Left lung (tissue), 10 donors: ENCODE data around the gene NXN. TPM values are rescaled to one million over a fixed set of nuclear protein-coding genes. Genes with fewer than 3 reads are reported as not detected.

Experiments used
- ATAC-seq: fragments of 200-7000 bp; cut with Tn5 transposase; one replicate; pipeline ENCODE4 v1.9.1; 2020; ENCODE audit warnings: moderate library complexity
- DNase-seq, 4 donors: peaks; one replicate each; pipeline ENCODE4 v3.0.0-alpha.2; 2013 to 2020
- H3K27ac ChIP-seq, 2 donors: fragments of 200-600 bp; sonication (generic) in 1 of 2; one replicate each; pipeline versions ENCODE4 v1.5.0 to v1.8.0; 2020 to 2021
- H3K27me3 ChIP-seq, 2 donors: fragments of 200-600 bp; sonication (generic) in 1 of 2; one replicate each; pipeline versions ENCODE4 v1.5.0 to v1.8.0; 2020 to 2021
- H3K36me3 ChIP-seq, 2 donors: fragments of 200-600 bp; sonication (generic) in 1 of 2; one replicate each; pipeline versions ENCODE4 v1.5.0 to v1.8.0; 2020 to 2021
- H3K4me1 ChIP-seq, 2 donors: fragments of 200-600 bp; one replicate each; pipeline ENCODE4 v1.8.0; 2021
- H3K4me3 ChIP-seq, 2 donors: fragments of 200-600 bp; sonication (generic) in 1 of 2; one replicate each; pipeline versions ENCODE4 v1.5.0 to v1.8.0; 2020 to 2021; ENCODE audit warnings: mild to moderate bottlenecking in 1 of 2
- H3K9me3 ChIP-seq, 2 donors: fragments of 200-600 bp; sonication (generic) in 1 of 2; one replicate each; pipeline versions ENCODE4 v1.5.0 to v1.8.0; 2020 to 2021
- intact Hi-C, 2 donors: fragments of 100-400 bp; cut with DNase I; formaldehyde crosslinking; loops; one replicate each; pipeline versions ENCODE4 v1.11.2 to v1.14.2; 2022
- polyA plus RNA-seq, 6 donors: library from polyadenylated mRNA; unstranded; fragments of 120-200 nt; gene quantifications; one replicate each; pipeline ENCODE4 v1.2.1, GENCODE V29; 2013; ENCODE audit not compliant: insufficient read length in 6 of 6
- total RNA-seq, 2 donors: library from RNA; stranded (reverse); fragmentation: NEBNext Ultra II Directional; extraction: Animal tissue kit (Norgen Biotek cat#: 25700); gene quantifications; one replicate each; pipeline ENCODE4 v1.2.1, GENCODE V29; 2021
- TF ChIP-seq, protein P1 (sequence below), 2 donors: fragments of 200-600 bp; sonication (generic) in 1 of 2; IDR thresholded peaks; one replicate each; pipeline versions ENCODE4 v1.5.0 to v1.8.0; 2021; ENCODE audit warnings: antibody characterized with exemption in 2 of 2
- donor health status: DM: no; HTN: yes; CAD: no.
- donor health status: DM: no; HTN: no; CAD: no.

Gene NXN
- total and polyA plus RNA-seq, 8 donors = 33.8 to 59.1 (median 55.1) TPM

DNA sequence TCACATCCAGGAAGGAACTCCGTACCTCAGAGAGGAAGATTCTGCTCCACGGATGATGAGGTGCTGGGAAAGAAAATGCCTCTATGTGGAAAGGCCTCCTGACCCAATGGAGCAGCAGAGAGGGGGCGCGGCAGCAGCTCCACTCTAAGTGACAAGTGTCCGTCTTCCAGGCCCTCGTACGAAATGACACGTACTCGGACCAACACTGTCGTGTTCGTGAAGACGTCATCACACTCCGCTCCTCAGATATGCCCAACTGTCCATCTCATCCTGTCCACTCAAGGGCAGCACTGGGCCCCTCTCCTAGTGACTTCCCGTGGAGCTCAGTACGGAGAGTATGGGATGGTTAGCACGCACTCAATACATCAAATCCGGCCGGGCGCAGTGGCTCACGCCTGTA is 165.2 kb downstream of the NXN start:
- Histone ChIP-seq H3K4me3 (no peak overlapping the region), H3K36me3 (peaks cover 0 to 27% of the 10 kb centered on the region in 2 donors), H3K4me1 (no peaks in the 10 kb centered on the region), H3K27me3 (no peaks in the 10 kb centered on the region), H3K9me3 (no peaks in the 10 kb centered on the region), H3K27ac (no peak overlapping the region)
- TF ChIP-seq, protein P1, sequence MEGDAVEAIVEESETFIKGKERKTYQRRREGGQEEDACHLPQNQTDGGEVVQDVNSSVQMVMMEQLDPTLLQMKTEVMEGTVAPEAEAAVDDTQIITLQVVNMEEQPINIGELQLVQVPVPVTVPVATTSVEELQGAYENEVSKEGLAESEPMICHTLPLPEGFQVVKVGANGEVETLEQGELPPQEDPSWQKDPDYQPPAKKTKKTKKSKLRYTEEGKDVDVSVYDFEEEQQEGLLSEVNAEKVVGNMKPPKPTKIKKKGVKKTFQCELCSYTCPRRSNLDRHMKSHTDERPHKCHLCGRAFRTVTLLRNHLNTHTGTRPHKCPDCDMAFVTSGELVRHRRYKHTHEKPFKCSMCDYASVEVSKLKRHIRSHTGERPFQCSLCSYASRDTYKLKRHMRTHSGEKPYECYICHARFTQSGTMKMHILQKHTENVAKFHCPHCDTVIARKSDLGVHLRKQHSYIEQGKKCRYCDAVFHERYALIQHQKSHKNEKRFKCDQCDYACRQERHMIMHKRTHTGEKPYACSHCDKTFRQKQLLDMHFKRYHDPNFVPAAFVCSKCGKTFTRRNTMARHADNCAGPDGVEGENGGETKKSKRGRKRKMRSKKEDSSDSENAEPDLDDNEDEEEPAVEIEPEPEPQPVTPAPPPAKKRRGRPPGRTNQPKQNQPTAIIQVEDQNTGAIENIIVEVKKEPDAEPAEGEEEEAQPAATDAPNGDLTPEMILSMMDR (IDR thresholded peaks at IDR 0.05) = no peak
- no peak for ATAC-seq
- intact Hi-C loops = no loop called here
- DNase-seq = no peak

DNA sequence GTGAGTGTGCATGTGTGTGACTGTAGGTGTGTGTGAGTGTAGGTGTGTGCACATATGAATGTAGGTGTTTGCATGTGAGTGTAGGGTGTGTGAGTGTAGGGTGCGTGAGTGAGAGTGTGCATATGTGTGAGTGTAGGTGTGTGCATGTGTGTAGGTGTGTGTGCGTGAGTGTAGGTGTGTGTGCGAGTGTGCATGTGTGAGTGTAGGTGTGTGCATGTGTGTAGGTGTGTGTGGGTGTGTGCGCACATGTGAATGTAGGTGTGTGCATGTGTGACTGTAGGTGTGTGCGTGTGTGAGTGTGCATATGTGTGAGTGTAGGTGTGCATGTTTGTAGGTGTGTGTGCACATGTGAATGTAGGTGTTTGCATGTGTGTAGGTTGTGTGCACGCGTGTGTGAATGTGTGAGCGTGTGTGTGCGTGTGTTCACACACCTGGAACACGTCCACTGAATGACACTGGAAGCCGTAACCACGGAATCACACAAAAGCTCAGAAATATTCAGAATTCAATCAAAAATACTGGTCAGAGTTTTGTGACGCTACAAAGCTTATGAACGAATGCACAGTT is 166.9 kb downstream of the NXN start:
- no peak for DNase-seq
- intact Hi-C loops = no loop called here
- Histone ChIP-seq H3K27ac (no peak overlapping the region), H3K4me3 (no peak overlapping the region), H3K9me3 (no peaks in the 10 kb centered on the region), H3K36me3 (peaks cover 0 to 19% of the 10 kb centered on the region in 2 donors), H3K4me1 (no peaks in the 10 kb centered on the region), H3K27me3 (no peaks in the 10 kb centered on the region)
- TF ChIP-seq, protein P1 (IDR thresholded peaks at IDR 0.05) = no peak
- ATAC-seq = no peak

GRCh38 chr17:811051-811784 is 168.4 kb downstream of the NXN start:
- H3K27ac ChIP-seq = no peak overlapping the region
- H3K36me3 ChIP-seq = peaks cover 0 to 14% of the 10 kb centered on the region in 2 donors
- H3K9me3 ChIP-seq = no peaks in the 10 kb centered on the region
- H3K4me1 ChIP-seq = no peaks in the 10 kb centered on the region
- no peak overlapping the region for H3K4me3 ChIP-seq
- TF ChIP-seq, protein P1 (IDR thresholded peaks at IDR 0.05) = no peak
- intact Hi-C loops = no loop called here
- H3K27me3 ChIP-seq = no peaks in the 10 kb centered on the region
- no peak for ATAC-seq
- no peak for DNase-seq

GRCh38 chr17:807523-808294 is 171.9 kb downstream of the NXN start:
- no peak overlapping the region for H3K27ac ChIP-seq
- H3K27me3 ChIP-seq = no peaks in the 10 kb centered on the region
- H3K36me3 ChIP-seq = peaks cover 0 to 7% of the 10 kb centered on the region in 2 donors
- H3K4me1 ChIP-seq = no peaks in the 10 kb centered on the region
- no peak overlapping the region for H3K4me3 ChIP-seq
- no peaks in the 10 kb centered on the region for H3K9me3 ChIP-seq
- DNase-seq (no peak), ATAC-seq (no peak)
- intact Hi-C loops = no loop called here
- TF ChIP-seq, protein P1 (IDR thresholded peaks at IDR 0.05) = no peak
